ENCODE data around the gene COPZ1. TPM values are rescaled to one million over a fixed set of nuclear protein-coding genes. Genes with fewer than 3 reads are reported as not detected.

The COPZ1 gene
- total RNA-seq, 1 donor from 2014 or later: 173 TPM

GRCh38 chr12:54355104-54355815, 30.3 kb downstream of the COPZ1 start:
- peak overlapping the region; percentile 88 for H3K27ac Mint-ChIP-seq
- peaks cover 45% of the 10 kb centered on the region for H3K4me1 Mint-ChIP-seq (ENCODE audit: low read depth)
- no peaks in the 10 kb centered on the region for H3K9me3 Mint-ChIP-seq (ENCODE audit: low read depth)
- peak; percentile 39 for TF ChIP-seq CTCF (IDR thresholded peaks at IDR 0.05; ENCODE audit: unreplicated experiment)
- no peak overlapping the region for H3K4me3 Mint-ChIP-seq (ENCODE audit: low read depth)
- no peaks in the 10 kb centered on the region for H3K27me3 Mint-ChIP-seq
- peaks cover 4% of the 10 kb centered on the region for H3K36me3 Mint-ChIP-seq (ENCODE audit: insufficient read depth)
- DNase-seq (ENCODE audit: low spot score, unreplicated experiment): no peak

GRCh38 chr12:54356228-54356627, 31.3 kb downstream of the COPZ1 start:
- H3K36me3 Mint-ChIP-seq (ENCODE audit: insufficient read depth): no peaks in the 10 kb centered on the region
- no peak for TF ChIP-seq CTCF (IDR thresholded peaks at IDR 0.05; ENCODE audit: unreplicated experiment)
- H3K9me3 Mint-ChIP-seq (ENCODE audit: low read depth): no peaks in the 10 kb centered on the region
- H3K27me3 Mint-ChIP-seq: no peaks in the 10 kb centered on the region
- H3K4me1 Mint-ChIP-seq (ENCODE audit: low read depth): peaks cover 50% of the 10 kb centered on the region
- no peak for DNase-seq (ENCODE audit: low spot score, unreplicated experiment)
- H3K4me3 Mint-ChIP-seq (ENCODE audit: low read depth): no peak overlapping the region
- H3K27ac Mint-ChIP-seq: peak overlapping the region; percentile 59

GRCh38 chr12:54356951-54357356, 32.0 kb downstream of the COPZ1 start:
- H3K4me3 Mint-ChIP-seq (ENCODE audit: low read depth): peak overlapping the region; percentile 16
- no peak for DNase-seq (ENCODE audit: low spot score, unreplicated experiment)
- H3K36me3 Mint-ChIP-seq (ENCODE audit: insufficient read depth): no peaks in the 10 kb centered on the region
- H3K27ac Mint-ChIP-seq: peak overlapping the region; percentile 59
- peaks cover 46% of the 10 kb centered on the region for H3K4me1 Mint-ChIP-seq (ENCODE audit: low read depth)
- H3K9me3 Mint-ChIP-seq (ENCODE audit: low read depth): no peaks in the 10 kb centered on the region
- no peak for TF ChIP-seq CTCF (IDR thresholded peaks at IDR 0.05; ENCODE audit: unreplicated experiment)
- no peaks in the 10 kb centered on the region for H3K27me3 Mint-ChIP-seq

- Mint-ChIP-seq H3K36me3 (ENCODE audit: insufficient read depth) (no peaks in the 10 kb centered on the region), H3K4me3 (ENCODE audit: low read depth) (peak overlapping the region; percentile 16), H3K27me3 (no peaks in the 10 kb centered on the region), H3K4me1 (ENCODE audit: low read depth) (peaks cover 39% of the 10 kb centered on the region), H3K27ac (no peak overlapping the region), H3K9me3 (ENCODE audit: low read depth) (no peaks in the 10 kb centered on the region)
- DNase-seq (ENCODE audit: low spot score, unreplicated experiment): no peak
- TF ChIP-seq CTCF (IDR thresholded peaks at IDR 0.05; ENCODE audit: unreplicated experiment): no peak
Measured at GRCh38 chr12:54357506-54358190, 32.7 kb downstream of the COPZ1 start.

- no peak for TF ChIP-seq CTCF (IDR thresholded peaks at IDR 0.05; ENCODE audit: unreplicated experiment)
- H3K27ac Mint-ChIP-seq: no peak overlapping the region
- H3K27me3 Mint-ChIP-seq: peaks cover 5% of the 10 kb centered on the region
- DNase-seq (ENCODE audit: low spot score, unreplicated experiment): no peak
- no peaks in the 10 kb centered on the region for H3K9me3 Mint-ChIP-seq (ENCODE audit: low read depth)
- peaks cover 33% of the 10 kb centered on the region for H3K4me1 Mint-ChIP-seq (ENCODE audit: low read depth)
- no peak overlapping the region for H3K4me3 Mint-ChIP-seq (ENCODE audit: low read depth)
- H3K36me3 Mint-ChIP-seq (ENCODE audit: insufficient read depth): no peaks in the 10 kb centered on the region
Measured at GRCh38 chr12:54358191-54358944, 33.4 kb downstream of the COPZ1 start.

Data from progenitor cell of endocrine pancreas (in vitro differentiated cells).